22Rv1 (cell line): ENCODE measurements around the gene PPM1L.

Experiments
- ZFX ChIP-seq: fragments of 450-650 bp; IDR thresholded peaks from 2 replicates; pipeline ENCODE4 v1.6.1; 2017; ENCODE audit warnings: antibody characterized with exemption, borderline replicate concordance
- TF ChIP-seq, protein P1 (sequence below): fragments of 450-650 bp; IDR thresholded peaks from 2 replicates; pipeline ENCODE4 v1.5.1; 2017; ENCODE audit warnings: mild to moderate bottlenecking

DNA sequence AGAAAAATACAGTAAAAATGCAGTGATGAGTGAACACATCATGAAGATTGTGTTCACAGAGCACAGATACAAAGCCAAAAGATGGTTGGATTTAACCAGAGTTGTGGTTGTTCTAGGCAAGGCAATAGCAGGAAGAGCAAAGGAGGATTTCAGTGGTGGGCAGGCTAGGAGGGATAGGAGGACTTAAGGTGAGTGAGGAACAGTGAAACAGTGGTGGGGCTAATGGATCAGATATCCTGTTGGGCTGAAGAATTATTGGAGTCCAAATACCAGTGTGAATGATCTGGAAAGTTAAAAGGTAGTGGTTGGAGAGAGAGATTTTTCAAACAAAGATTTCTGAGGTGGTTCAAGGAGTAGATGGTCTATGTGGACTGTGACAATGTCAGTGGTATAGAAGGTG is 240.8 kb downstream of the PPM1L start:
- TF ChIP-seq, protein P1, sequence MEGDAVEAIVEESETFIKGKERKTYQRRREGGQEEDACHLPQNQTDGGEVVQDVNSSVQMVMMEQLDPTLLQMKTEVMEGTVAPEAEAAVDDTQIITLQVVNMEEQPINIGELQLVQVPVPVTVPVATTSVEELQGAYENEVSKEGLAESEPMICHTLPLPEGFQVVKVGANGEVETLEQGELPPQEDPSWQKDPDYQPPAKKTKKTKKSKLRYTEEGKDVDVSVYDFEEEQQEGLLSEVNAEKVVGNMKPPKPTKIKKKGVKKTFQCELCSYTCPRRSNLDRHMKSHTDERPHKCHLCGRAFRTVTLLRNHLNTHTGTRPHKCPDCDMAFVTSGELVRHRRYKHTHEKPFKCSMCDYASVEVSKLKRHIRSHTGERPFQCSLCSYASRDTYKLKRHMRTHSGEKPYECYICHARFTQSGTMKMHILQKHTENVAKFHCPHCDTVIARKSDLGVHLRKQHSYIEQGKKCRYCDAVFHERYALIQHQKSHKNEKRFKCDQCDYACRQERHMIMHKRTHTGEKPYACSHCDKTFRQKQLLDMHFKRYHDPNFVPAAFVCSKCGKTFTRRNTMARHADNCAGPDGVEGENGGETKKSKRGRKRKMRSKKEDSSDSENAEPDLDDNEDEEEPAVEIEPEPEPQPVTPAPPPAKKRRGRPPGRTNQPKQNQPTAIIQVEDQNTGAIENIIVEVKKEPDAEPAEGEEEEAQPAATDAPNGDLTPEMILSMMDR, result no peak
- no peak for TF ChIP-seq ZFX
